OCI-LY3 (cell line): Measurements from ENCODE around the gene SLA2.
"Not testable (repeated sequence)": the region's sequence is repeated elsewhere in the genome, so short reads cannot be mapped to it uniquely, and the experiment has no call there.

Experiments
- H2AFZ ChIP-seq: fragments of 200-600, 300-600 bp; shearing (Covaris generic); 2 replicates; pipeline ENCODE4 v1.6.0; 2014; ENCODE audit warnings: antibody characterized with exemption, low read depth, low read length
- H3K27ac ChIP-seq: fragments of 200-600, 300-600 bp; sonication (generic); 2 replicates; pipeline ENCODE4 v1.5.1; 2014; ENCODE audit warnings: mild to moderate bottlenecking, low read length, moderate library complexity, mixed read lengths
- H3K27me3 ChIP-seq: fragments of 200-600, 300-600 bp; sonication (generic); 2 replicates; pipeline ENCODE4 v1.6.1; 2014; ENCODE audit warnings: low read depth, low read length, mixed read lengths
- H3K36me3 ChIP-seq: fragments of 200-600, 300-600 bp; sonication (generic); replicated peaks from 2 replicates; pipeline ENCODE3; 2014; ENCODE audit warnings: low read depth, low read length, mixed read lengths
- H3K4me1 ChIP-seq: fragments of 300-600, 200-600 bp; sonication (generic); 2 replicates; pipeline ENCODE4 v1.6.1; 2014; ENCODE audit warnings: low read length, mixed read lengths
- H3K4me2 ChIP-seq: fragments of 200-600, 300-600 bp; sonication (generic); 2 replicates; pipeline ENCODE4 v1.6.1; 2014; ENCODE audit warnings: low read length, mixed read lengths
- H3K4me3 ChIP-seq: fragments of 300-600, 200-600 bp; sonication (generic); 2 replicates; pipeline ENCODE4 v1.5.1; 2014; ENCODE audit warnings: antibody characterized with exemption, mild to moderate bottlenecking, low read length, moderate library complexity
- H3K79me2 ChIP-seq: fragments of 300-600, 200-600 bp; shearing (Covaris generic); 2 replicates; pipeline ENCODE4 v1.6.1; 2014; ENCODE audit warnings: mild to moderate bottlenecking, low read length, mixed read lengths
- H3K9ac ChIP-seq: fragments of 300-600, 200-600 bp; shearing (Covaris generic); 2 replicates; pipeline ENCODE4 v1.6.0; 2014; ENCODE audit warnings: mild to moderate bottlenecking, low read length, moderate library complexity
- H3K9me3 ChIP-seq: fragments of 200-600, 300-600 bp; shearing (Covaris generic); 2 replicates; pipeline ENCODE4 v1.6.1; 2014; ENCODE audit warnings: low read length, mixed read lengths; ENCODE audit not compliant: insufficient read depth
- H4K20me1 ChIP-seq: fragments of 200-600, 300-600 bp; sonication (generic); 2 replicates; pipeline ENCODE4 v1.6.1; 2016; ENCODE audit warnings: low read length, mixed read lengths; ENCODE audit not compliant: insufficient read depth
- EZH2phosphoT487 ChIP-seq: fragments of 200-600 bp; shearing (Covaris generic); IDR thresholded peaks from 2 replicates; pipeline ENCODE4 v1.6.1; 2018; ENCODE audit warnings: antibody characterized with exemption, mixed run types, low read depth
- TF ChIP-seq, protein P1 (sequence below): fragments of 200-600, 300-600 bp; sonication (generic); IDR thresholded peaks from 2 replicates; pipeline ENCODE4 v1.5.1; 2014; ENCODE audit warnings: antibody characterized with exemption, low read length, low read depth

Gene SLA2

GRCh38 chr20:36642136-36642535 lies 3.9 kb downstream of the SLA2 start:
- Histone ChIP-seq H3K27me3 (no peaks in the 10 kb centered on the region), H4K20me1 (no peaks in the 10 kb centered on the region), H3K4me3 (no peak overlapping the region), H3K4me1 (peaks cover 6% of the 10 kb centered on the region), H3K79me2 (no peaks in the 10 kb centered on the region), H2AFZ (no peak overlapping the region), H3K9ac (no peak overlapping the region), H3K27ac (no peak overlapping the region), H3K4me2 (no peak overlapping the region), H3K9me3 (no peaks in the 10 kb centered on the region), H3K36me3 (no peaks in the 10 kb centered on the region)
- TF ChIP-seq EZH2phosphoT487 = no peak
- TF ChIP-seq, protein P1, sequence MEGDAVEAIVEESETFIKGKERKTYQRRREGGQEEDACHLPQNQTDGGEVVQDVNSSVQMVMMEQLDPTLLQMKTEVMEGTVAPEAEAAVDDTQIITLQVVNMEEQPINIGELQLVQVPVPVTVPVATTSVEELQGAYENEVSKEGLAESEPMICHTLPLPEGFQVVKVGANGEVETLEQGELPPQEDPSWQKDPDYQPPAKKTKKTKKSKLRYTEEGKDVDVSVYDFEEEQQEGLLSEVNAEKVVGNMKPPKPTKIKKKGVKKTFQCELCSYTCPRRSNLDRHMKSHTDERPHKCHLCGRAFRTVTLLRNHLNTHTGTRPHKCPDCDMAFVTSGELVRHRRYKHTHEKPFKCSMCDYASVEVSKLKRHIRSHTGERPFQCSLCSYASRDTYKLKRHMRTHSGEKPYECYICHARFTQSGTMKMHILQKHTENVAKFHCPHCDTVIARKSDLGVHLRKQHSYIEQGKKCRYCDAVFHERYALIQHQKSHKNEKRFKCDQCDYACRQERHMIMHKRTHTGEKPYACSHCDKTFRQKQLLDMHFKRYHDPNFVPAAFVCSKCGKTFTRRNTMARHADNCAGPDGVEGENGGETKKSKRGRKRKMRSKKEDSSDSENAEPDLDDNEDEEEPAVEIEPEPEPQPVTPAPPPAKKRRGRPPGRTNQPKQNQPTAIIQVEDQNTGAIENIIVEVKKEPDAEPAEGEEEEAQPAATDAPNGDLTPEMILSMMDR = no peak

DNA sequence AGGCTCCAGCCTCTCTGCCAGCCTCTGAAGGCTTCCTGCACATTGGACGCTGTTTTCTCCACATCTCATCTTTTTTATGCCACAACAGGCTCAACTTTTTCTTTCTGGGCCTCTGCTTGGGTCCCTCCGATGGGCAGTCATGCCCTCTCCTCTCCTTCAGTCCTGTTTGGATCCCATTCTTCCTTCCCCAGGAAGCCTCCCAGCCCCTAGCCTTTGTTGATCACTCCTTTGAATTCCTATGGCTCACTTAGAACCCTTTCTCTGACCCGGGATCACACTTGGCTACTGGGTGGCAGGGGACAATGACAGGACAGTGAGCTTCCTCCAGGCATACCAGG lies 4.5 kb downstream of the SLA2 start:
- no peak overlapping the region for H3K9ac ChIP-seq
- H3K27me3 ChIP-seq = no peaks in the 10 kb centered on the region
- no peaks in the 10 kb centered on the region for H3K79me2 ChIP-seq
- no peak overlapping the region for H3K27ac ChIP-seq
- H3K4me2 ChIP-seq = no peak overlapping the region
- no peak overlapping the region for H3K4me3 ChIP-seq
- no peaks in the 10 kb centered on the region for H3K9me3 ChIP-seq
- no peaks in the 10 kb centered on the region for H3K36me3 ChIP-seq
- H3K4me1 ChIP-seq = peaks cover 6% of the 10 kb centered on the region
- TF ChIP-seq EZH2phosphoT487 = no peak
- TF ChIP-seq, protein P1 = no peak
- no peak overlapping the region for H2AFZ ChIP-seq
- no peaks in the 10 kb centered on the region for H4K20me1 ChIP-seq

DNA sequence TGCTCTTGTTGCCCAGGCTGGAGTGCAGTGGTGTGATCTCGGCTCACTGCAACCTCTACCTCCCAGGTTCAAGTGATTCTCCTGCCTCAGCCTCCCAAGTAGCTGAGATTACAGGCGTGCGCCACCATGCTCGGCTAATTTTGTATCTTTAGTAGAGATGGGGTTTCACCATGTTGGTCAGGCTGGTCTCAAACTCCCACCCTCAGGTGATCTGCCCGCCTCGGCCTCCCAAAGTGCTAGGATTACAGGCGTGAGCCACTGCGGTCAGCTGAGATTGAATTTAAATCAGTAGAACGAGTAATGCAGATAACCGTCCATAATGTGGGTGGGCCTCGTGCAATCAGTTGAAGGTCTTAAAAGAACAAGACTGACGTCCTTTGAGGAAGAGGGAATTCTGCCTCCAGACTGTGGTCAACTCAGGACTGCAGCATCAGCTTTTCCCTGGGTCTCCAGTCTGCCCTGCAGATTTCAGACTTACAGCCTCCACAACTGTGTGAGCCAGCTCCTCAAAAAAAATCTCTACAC lies 7.1 kb downstream of the SLA2 start:
- H3K4me1 ChIP-seq, H3K27ac ChIP-seq, H3K9me3 ChIP-seq, H3K36me3 ChIP-seq, H3K27me3 ChIP-seq, H2AFZ ChIP-seq, H3K4me3 ChIP-seq, H4K20me1 ChIP-seq, H3K79me2 ChIP-seq, H3K4me2 ChIP-seq, H3K9ac ChIP-seq: not testable (repeated sequence)

- Histone ChIP-seq H3K9me3 (no peaks in the 10 kb centered on the region), H3K4me2 (no peak overlapping the region), H3K27ac (no peak overlapping the region), H3K9ac (no peak overlapping the region), H2AFZ (no peak overlapping the region), H3K36me3 (no peaks in the 10 kb centered on the region), H3K4me3 (no peak overlapping the region), H3K4me1 (no peaks in the 10 kb centered on the region), H4K20me1 (no peaks in the 10 kb centered on the region), H3K79me2 (no peaks in the 10 kb centered on the region), H3K27me3 (no peaks in the 10 kb centered on the region)
- TF ChIP-seq EZH2phosphoT487 = no peak
- TF ChIP-seq, protein P1 = no peak
Observed at GRCh38 chr20:36634342-36634741, 11.7 kb downstream of the SLA2 start.

- H4K20me1 ChIP-seq = no peaks in the 10 kb centered on the region
- H2AFZ ChIP-seq = no peak overlapping the region
- TF ChIP-seq, protein P1 = no peak
- TF ChIP-seq EZH2phosphoT487 = no peak
- H3K9me3 ChIP-seq = no peaks in the 10 kb centered on the region
- no peaks in the 10 kb centered on the region for H3K4me1 ChIP-seq
- H3K36me3 ChIP-seq = no peaks in the 10 kb centered on the region
- no peak overlapping the region for H3K27ac ChIP-seq
- H3K4me2 ChIP-seq = no peak overlapping the region
- no peak overlapping the region for H3K4me3 ChIP-seq
- no peaks in the 10 kb centered on the region for H3K79me2 ChIP-seq
- H3K27me3 ChIP-seq = no peaks in the 10 kb centered on the region
- H3K9ac ChIP-seq = no peak overlapping the region
Observed at GRCh38 chr20:36633285-36633772, 12.7 kb downstream of the SLA2 start.
